HG02759 (cell line): Measurements from ENCODE around the gene DEPP1.
A peak's percentile ranks its signal among the peaks of the same experiment; 100 is the strongest.
"Not testable (repeated sequence)": the region's sequence is repeated elsewhere in the genome, so short reads cannot be mapped to it uniquely, and the experiment has no call there.

ENCODE experiments used
- ATAC-seq: cut with Tn5 transposase; IDR thresholded peaks from one replicate; pipeline ENCODE4 v1.9.1; 2021; ENCODE audit warnings: mild to moderate bottlenecking, moderate library complexity; ENCODE audit not compliant: unreplicated experiment

The DEPP1 gene, protein sequence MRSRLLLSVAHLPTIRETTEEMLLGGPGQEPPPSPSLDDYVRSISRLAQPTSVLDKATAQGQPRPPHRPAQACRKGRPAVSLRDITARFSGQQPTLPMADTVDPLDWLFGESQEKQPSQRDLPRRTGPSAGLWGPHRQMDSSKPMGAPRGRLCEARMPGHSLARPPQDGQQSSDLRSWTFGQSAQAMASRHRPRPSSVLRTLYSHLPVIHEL

DNA sequence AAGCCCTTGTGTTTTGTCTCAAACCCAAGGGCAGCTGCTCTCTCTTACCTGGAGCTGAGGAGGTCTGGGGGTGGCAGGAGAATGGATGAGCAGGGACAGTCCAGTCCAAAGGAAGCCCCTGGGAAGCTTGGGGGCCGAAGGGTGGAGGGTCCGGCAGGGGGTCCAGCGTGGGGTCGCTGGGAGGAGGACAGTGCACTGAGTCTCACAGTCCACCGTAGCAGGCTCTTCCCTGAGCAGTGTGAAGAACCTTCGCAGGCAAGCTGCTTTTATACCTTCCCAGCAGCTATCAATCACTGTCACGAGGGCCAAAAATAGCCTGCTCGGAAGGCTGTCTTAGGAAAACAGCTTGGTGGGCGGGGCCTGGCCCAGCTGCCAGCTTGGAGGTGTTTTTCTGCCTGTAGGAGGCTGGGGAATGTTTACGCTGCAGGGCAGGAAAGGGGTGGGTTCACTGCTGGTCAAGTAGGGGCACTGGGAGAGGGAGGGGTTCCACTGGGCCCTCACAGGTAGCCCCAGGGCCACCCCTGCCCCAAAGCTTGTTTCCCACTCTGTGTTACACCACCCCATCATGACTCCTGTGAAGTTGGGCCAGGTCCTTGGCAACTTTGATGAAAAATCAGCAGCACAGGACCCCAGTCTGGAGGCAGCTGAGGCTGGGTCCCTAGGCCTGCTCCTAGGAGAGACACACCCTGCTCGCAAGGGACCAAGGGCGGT is at the start of gene DEPP1:
TSS of gene DEPP1 (minus strand) at position 240 of the 711 bp plus-strand sequence. CDS start 779 bp downstream, outside the sequence.
- ATAC-seq: no peak

DNA sequence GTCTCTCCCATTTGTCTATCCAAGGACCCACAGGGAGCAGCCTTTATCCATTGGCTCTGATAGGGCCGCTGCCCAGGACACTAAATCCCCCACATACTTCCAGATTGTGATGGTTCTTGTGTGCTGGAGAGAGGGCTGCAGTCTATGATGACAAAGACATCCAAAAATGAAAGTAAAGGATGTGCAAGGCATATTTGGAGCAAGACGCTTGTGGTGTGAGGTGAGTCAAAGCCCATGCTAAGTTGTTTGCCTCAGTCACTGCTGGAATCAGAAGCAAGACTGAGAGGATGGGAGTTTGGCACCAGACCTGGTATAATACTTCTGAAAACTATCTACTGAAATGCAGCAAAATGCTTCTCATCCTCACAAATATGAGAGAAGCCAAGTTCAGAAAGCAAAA is 44.8 kb upstream of the DEPP1 start:
- no peak for ATAC-seq

DNA sequence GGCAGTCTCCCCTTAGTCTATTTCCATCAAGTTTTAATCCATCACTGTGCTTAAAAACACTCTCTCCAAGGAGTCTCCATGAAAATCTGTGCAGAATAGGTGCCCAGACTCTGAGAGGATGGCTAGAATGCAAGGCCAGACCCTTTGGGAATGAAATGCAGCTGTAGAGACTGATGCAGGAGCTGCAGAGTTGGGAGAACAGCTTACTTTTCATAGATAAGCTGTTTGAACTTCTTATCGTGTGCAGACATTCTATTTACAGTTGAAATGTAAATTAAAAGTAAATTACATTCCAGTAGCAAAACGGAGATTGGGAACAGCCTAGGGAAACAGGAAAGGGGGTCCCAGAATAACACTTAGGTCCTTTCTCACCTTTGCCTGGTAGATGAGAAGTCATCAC is 37.0 kb upstream of the DEPP1 start:
- ATAC-seq: no peak

DNA sequence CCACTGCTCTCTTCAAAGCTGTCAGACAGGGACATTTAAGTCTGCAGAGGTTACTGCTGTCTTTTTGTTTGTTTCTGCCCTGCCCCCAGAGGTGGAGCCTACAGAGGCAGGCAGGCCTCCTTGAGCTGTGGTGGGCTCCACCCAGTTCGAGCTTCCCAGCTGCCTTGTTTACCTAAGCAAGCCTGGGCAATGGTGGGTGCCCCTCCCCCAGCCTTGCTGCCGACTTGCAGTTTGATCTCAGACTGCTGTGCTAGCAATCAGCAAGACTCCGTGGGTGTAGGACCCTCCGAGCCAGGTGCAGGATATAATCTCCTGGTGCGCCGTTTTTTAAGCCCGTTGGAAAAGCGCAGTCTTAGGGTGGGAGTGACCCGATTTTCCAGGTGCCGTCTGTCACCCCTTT is 35.9 kb upstream of the DEPP1 start:
- not testable (repeated sequence) for ATAC-seq

DNA sequence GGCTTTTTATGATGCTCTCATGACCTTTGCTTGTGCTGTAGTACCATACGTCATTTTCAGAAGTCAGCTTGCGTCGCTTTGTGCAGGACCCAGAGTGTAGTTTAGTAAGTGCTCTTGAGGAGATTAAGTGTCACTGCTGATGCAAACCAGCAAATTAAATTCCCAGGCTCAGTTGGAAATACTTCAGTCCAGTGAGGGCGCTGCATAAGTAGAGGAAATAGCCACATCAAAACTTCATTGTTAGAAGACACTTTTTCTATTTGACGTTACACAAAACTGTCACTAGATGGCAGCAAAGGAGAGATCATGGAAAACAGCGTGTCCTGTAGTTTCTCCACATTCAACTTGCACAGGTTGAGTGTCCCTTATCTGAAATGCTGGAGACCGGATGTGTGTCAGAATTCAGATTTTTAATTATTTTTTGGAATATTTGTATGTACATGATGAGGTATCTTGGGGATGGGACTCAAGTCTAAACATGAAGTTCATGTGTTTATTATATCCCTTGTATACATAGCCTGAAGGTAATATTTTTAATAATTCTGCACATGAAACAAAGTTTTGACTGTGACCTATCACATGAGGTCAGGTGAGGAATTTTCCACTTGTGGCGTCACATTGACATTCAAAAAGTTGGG is 30.0 kb upstream of the DEPP1 start:
- peak; percentile 81 for ATAC-seq

DNA sequence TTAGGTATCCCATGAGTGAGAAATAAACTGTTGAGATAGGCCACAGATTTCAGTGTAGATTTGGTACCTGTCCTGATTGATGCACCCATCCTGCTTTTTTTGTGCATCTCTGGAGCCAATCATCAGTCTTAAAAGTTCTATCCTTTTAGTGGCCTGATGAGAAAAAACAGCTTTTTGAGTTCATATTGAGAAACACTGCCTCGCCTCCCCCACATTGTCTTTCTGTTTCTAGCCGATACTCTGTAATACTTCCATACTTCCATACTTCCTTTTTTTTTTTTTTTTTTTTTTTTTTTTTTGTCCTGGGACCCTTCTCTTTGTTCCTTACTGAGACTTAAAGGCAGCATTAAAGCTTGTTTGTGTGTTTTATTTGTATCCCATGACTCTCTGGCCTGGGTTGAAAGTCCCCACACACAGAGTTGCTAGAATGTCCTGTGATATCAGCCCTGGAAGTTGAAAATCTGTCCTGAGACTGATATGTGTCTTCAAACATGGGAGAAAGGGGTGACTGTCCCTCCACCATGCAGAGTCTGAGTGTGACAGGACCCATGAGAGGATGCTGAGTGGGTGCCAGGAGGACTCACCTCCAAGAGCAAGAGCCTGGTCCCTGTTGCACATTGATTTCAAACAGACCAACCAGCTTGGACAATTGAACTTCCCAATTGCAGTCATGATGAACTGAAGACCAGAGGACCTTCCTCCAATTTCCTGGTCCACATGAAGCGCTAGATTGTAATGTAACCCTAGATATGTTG is 27.8 kb upstream of the DEPP1 start:
- ATAC-seq: no peak

DNA sequence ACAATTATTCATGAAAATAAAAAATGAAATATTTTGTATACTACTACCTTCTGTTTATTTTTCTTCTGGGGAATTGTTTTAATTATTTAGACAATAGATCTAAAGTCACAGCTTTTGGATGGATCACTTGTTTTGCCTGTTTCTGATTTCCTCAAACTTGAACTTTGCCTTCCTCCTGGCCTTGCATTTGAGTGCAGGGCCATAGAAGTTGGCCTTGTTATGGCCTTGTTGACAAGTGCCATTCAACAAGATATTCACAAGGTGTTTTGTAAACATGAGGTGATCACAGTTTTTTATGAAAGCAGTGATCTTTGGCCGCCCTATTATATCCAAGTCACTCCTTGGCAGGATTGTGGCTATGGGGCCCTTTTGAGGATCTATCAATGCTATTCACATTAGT is 26.7 kb upstream of the DEPP1 start:
- ATAC-seq: no peak

DNA sequence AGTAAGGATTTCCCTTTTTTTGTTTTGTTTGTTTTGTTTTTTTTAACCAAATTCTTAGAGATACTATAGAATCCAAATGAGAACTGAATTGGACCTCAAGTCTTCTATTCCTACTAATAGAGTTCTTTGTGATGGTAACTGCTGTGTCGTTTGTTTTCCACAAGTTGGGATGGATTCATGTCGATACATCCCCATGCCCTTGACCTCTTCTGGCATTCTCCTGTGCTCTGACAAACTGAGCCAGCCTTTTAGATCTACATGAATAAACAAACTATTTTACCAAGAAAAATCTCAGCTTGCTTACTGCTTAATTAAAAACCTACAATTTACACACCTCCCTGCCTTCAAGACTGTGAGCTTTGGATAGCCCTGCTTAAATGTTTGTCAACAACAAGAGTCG is 26.1 kb upstream of the DEPP1 start:
- no peak for ATAC-seq

DNA sequence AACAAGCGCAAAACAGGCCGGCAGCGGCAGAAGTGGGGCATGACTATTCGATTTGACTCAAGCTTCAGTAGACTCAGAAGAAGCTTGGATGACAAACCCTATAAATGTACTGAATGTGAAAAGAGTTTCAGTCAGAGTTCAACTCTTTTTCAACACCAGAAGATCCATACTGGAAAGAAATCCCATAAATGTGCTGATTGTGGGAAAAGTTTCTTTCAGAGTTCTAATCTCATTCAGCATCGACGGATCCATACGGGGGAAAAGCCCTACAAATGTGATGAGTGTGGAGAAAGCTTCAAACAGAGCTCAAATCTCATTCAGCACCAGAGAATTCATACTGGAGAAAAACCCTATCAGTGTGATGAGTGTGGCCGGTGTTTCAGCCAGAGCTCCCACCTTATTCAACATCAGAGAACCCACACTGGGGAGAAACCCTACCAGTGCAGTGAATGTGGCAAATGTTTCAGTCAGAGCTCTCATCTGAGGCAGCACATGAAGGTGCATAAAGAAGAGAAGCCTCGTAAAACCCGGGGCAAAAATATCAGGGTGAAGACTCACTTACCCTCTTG is 24.9 kb upstream of the DEPP1 start:
- ATAC-seq: no peak

DNA sequence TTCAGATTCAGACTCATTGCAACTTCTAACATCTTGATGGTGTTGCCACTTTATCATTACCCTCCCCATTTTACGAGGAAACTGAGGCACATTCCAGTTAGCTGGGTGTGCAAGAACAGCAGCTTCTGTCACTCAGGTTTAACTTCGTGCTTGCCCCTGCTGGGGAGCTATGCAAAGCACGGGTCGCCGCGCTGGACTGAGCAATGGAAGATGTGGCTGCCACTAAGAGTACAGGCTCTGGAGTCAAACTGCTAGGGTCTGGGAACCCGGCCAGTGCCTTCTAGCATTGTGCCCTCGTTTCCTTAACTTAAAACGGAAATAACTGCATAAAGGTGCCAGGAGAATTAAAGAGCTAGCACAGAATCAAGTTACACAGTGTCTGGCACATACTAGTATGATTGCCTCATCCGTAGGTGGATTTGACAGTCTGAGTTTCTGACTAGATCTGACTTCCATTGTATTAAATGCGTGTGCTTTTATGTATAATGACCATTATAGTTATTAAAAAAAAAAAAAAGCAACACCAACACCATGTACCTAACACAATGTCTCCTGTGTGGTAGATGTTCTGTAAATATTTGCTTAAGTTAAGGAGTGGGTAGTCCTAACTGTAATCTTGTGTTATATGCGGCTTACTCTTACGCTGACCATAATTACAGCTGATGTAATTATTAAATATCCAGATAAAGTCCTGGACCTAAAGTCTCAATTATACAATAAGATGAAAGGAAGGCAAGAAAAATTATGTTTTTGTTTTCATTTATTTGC is 23.0 kb upstream of the DEPP1 start:
- peak; percentile 77 for ATAC-seq

DNA sequence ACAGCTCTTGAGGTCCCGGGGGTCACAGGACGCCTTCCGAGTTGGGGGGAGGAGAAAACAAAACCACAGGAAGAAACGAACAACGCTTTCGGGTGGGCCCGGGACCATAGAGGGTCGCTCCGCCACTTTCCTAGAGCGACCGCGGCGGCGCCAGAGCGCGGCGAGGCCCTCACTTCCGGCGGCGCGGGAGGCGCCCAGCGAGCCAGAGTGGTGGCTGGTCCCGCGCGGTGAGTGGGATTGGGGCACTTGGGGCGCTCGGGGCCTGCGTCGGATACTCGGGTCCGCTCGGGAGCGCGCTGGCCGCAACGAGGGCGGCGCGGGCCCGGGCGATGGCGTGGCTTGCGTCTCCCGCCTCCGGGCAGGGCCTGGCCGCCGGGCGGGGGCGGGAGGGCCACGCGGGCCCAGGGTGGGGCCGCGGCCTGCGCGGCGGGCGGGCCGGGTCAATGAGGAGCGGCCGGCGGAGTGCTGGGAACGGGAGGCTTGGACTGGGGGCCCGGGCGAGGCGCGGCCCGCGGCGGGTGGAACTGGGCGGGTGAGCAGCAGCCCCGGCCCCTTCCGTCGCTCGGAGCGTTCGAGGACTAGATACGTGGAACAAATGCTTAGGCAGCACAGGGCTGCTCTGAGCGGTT is 22.3 kb upstream of the DEPP1 start, which contains the start of gene ZNF22:
TSS of gene ZNF22 (plus strand) at position 172 of the 629 bp plus-strand sequence. CDS start 2,446 bp downstream, outside the sequence.
- peak; percentile 82 for ATAC-seq

DNA sequence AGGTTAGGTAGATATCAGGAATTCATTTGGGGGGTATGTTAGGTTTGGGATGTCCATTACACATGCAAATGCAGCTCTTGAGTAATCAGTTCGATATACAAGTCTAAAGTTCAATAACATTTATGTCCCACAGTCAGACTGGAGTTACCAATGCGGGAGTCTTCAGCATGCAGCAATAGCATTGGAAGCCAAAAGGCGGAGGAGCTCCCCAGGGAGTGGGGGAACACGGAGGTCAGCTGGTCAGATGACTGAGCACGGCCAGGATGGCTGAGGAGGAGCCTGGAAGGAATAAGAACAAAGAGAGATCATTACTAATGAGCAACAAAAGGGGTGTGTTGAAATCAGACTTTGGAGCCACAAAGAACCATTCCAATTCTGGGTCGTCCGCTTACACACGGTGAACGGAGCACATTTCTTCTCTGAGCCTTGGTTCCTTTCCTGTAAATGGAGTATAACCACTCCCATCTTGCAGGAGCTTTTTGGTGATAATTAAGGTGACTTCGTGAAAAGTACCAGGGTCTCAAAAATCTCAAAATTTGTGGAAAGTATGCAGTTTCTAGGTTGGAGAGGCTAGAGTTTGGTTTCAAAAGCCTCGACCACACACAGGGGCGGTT is 21.6 kb upstream of the DEPP1 start:
- ATAC-seq: no peak

DNA sequence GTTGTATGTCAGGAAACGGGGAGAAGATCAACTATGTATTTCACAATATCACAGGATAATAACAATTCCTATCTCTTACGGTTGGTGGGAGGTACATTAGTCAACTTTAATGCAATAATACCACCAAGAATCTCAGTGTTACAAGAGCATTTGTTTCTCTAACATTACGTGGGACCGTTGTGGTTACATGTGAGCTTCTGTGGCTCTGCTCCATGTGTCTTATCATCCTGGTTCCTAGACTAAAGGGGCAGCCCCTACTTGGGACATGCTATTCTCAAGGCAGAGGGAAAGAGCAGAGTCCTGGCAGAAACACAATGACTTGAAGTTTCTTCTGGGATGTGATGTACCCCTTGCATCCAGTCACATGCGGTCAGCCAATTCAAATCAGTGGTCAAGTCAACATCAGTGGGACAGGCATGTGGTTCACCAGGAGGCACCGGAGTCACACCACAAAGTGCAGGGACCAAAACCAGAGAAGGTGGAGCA is 19.6 kb upstream of the DEPP1 start:
- no peak for ATAC-seq

DNA sequence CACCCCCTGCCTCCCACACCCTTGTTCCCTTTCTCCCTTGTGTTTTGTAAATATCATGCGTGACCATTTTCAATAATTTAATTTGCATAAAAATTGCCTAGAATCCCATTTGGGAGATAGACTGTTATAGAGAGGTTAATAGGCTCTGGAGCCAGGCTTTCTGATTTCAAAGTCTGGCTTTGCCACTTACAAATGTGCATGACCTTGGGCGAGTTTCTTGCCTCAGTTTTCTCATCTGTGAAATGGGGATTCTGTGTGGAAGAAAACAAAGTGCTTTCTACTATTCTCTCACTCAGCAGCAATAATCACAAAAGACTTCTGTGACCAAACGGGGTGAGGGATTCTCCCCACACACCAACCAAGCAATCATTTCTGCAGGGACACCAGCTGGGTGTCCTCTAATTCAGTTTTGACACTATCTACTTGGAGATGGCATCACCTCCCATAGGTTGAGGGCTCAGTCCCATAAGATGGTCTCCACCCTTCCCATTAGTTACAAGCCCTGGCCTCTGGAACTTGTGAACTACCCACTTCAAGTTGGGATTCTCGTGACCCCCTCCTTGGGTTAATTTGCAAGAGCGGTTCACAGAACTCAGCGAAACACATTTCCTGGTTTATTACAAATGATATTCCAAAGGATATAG is 18.6 kb upstream of the DEPP1 start:
- no peak for ATAC-seq

DNA sequence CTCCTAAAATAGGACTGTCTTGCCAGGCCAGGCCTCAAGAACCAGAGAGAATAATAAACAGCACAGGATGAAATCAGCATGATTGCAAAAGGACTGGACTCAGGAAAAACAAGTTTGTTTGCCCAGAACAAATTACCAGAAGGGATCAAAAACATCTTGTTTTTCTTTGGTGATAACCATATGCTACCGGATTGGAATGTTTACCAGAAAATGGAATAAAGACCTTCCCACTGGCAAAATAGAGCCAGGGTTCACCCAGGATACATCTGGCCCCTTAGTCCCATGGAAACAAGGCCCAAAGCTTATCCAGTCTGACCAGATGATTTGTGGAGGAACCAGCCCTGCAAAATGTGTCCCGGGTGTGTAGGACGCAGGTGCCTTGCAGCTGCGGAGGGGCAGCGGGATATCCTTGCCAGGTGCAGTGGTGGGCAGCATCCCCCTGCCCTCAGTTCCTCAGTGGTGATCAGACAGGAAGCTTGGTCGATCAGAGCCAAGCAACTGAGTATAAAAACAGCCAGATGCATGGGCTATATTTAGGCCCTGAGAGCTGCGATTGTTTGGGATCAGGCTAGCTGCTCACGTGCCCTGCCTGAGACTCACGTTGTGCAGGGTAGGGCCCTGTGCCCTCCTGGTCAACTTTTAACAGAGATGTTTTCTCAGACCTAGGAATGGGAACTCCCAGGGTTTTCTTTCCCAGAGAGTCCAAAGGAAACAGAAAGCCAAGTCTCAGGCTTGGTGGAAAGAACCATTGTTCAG is 17.5 kb upstream of the DEPP1 start:
- ATAC-seq: no peak

DNA sequence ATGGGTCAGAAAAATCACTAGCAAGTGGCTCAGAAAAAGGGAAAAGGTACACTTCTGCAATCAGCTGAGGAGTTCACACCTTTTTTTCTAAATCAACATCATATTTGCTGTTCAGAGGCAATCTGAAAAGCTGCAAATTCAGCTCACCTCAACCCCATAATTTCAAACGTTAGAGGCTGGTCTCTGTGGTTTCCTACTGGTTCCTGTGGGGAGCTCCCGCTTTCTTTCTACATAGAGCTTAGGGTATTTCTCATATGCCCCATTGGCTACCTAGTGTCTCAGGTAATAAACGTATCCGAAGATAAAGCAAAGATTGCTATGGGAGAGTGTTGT is 16.9 kb upstream of the DEPP1 start:
- no peak for ATAC-seq

DNA sequence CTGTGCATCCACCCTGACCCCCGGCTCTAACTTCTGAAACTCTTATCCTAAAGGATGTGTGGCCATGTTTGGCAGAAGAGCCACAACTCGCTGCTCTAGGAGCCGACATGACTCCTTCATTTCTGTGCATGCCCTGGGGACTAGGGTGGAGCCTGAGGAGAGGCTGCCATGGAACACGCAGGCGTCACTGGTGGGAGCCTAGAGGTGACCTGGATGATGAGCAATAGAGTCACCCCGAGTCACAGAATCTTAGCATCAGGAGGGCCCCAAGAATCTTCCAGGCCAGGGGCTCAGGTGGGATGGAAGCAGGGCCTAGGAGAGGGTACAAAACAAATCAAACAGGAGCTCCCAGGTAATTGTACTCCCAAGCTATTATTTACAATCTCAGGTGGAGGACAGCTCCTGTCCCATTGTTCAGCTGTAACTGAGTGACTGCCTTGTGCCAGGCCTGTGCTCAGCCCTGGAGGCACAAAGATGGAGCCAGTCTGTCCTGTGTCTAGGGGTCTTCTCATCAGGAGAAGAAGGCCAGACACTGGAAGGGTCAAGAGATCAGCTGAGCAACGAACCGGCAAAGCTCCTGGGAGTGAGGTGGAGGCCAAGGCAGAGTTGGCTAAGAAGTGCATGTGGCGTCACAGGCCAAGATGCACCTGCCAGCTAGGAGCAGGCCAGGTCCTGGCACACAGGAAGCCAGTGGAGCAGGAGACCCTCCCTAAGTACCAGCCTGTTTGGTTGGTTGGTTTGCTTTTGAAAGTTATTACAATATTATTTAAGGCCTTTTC is 16.3 kb upstream of the DEPP1 start:
- no peak for ATAC-seq
